ENCODE measurements around the gene BPNT1.

DNA sequence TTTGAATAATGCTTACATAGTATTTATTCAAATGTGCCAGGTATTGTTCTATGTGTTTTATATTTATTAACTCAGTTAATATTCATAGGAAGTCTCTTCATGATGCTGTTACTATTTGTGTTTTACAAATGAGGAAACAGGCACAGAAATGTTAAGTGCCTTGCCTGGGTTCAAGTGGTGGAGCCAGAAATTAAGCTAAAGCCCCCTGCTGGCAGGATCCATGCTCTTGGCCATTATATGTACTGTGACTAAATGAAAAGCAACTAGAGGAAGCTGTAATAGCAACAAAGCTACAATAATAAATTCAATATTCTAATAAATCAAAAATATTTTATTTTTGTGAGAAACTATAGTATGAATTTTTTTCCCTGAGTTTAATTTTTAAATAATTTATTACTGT is 34.3 kb upstream of the BPNT1 start:
- TF ChIP-seq, protein P1, sequence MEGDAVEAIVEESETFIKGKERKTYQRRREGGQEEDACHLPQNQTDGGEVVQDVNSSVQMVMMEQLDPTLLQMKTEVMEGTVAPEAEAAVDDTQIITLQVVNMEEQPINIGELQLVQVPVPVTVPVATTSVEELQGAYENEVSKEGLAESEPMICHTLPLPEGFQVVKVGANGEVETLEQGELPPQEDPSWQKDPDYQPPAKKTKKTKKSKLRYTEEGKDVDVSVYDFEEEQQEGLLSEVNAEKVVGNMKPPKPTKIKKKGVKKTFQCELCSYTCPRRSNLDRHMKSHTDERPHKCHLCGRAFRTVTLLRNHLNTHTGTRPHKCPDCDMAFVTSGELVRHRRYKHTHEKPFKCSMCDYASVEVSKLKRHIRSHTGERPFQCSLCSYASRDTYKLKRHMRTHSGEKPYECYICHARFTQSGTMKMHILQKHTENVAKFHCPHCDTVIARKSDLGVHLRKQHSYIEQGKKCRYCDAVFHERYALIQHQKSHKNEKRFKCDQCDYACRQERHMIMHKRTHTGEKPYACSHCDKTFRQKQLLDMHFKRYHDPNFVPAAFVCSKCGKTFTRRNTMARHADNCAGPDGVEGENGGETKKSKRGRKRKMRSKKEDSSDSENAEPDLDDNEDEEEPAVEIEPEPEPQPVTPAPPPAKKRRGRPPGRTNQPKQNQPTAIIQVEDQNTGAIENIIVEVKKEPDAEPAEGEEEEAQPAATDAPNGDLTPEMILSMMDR (IDR thresholded peaks at IDR 0.05; ENCODE audit: insufficient read depth, low read length, poor library complexity, severe bottlenecking), result no peak
- no peak for TF ChIP-seq EZH2phosphoT487 (conservative IDR thresholded peaks at IDR 0.05; ENCODE audit: low read length)

Measured in SU-DHL-6 (cell line).